ENCODE measurements around the gene CD274. TPM values are rescaled to one million over a fixed set of nuclear protein-coding genes. Genes with fewer than 3 reads are reported as not detected.

The CD274 gene
- total and polyA plus RNA-seq, 2 of the 8 experiments (the other 6 are each of a cell fraction or from before 2014, with no cell fraction given), result 0.08 to 0.15 TPM

- no peak overlapping the region for H3K4me3 ChIP-seq (ENCODE audit: extremely low read depth in 1 of 4, insufficient read depth in 2 of 4, low read depth in 3 of 4, low read length in 4 of 4)
- H3K4me1 ChIP-seq (replicated peaks in 1 of 4; ENCODE audit: control insufficient read depth in 3 of 4, insufficient read depth in 4 of 4, low read length in 3 of 4), result peaks cover 0 to 3% (median 1%) of the 10 kb centered on the region in 4 experiments; a peak in 3 of 7 replicates
- no peak overlapping the region for H2BK12ac ChIP-seq (ENCODE audit: low read depth, low read length)
- H4K20me1 ChIP-seq (replicated peaks in 1 of 2; ENCODE audit: control insufficient read depth in 1 of 2, insufficient read depth in 2 of 2, low read length in 2 of 2), result no peaks in the 10 kb centered on the region
- WGBS, 2 experiments (ENCODE audit: extremely low coverage in 1 of 2, insufficient coverage in 1 of 2, insufficient read length in 1 of 2, insufficient replicate concordance in 2 of 2, low coverage in 1 of 2, low lambda C conversion rate in 2 of 2, missing lambda C conversion rate in 1 of 2), result 91% methylated on average over 20 of the region's 20 CpGs; no CpG with 5 or more reads in 1 of the 2 experiments
- no peak overlapping the region for H2BK5ac ChIP-seq (ENCODE audit: low read depth, low read length)
- CTCF ChIA-PET (ENCODE audit: partially characterized antibody), result interaction anchor here (1.3 to 1.8 kb wide), 2 partner anchors 11 to 232 kb away, joined by 3 to 8 read pairs; no protein-coding TSS in a partner anchor
- H2BK120ac ChIP-seq (replicated peaks; ENCODE audit: low read depth, low read length), result no peak overlapping the region
- no peak overlapping the region for H4K5ac ChIP-seq (ENCODE audit: insufficient read length, low read depth, low read length)
- H3K9ac ChIP-seq (replicated peaks in 1 of 4; ENCODE audit: extremely low read depth in 1 of 4, low read depth in 3 of 4, low read length in 3 of 4), result no peak overlapping the region
- no peak for DNase-seq (ENCODE audit: low read depth in 1 of 2, low spot score in 2 of 2)
- no peaks in the 10 kb centered on the region for H3K9me3 ChIP-seq (ENCODE audit: insufficient read depth in 2 of 2, low read depth in 1 of 2, low read length in 1 of 2)
- POLR2A ChIA-PET (ENCODE audit: partially characterized antibody), result no interaction called here
- H3K79me1 ChIP-seq (ENCODE audit: low read depth, low read length), result no peaks in the 10 kb centered on the region
- no peak overlapping the region for H3K56ac ChIP-seq (replicated peaks; ENCODE audit: insufficient read length, low read depth, low read length)
- H2BK20ac ChIP-seq (ENCODE audit: low read length), result no peak overlapping the region
- H3K4ac ChIP-seq (replicated peaks; ENCODE audit: insufficient read length, low read depth, low read length), result no peak overlapping the region
- no peak overlapping the region for H3K23ac ChIP-seq (ENCODE audit: insufficient read length)
- H4K91ac ChIP-seq (replicated peaks; ENCODE audit: insufficient read length, low read length), result no peak overlapping the region
- no peaks in the 10 kb centered on the region for H3K79me2 ChIP-seq (ENCODE audit: control insufficient read depth in 1 of 2, insufficient read depth in 2 of 2, low read length in 2 of 2)
- no peak overlapping the region for H2AFZ ChIP-seq (ENCODE audit: low read length)
- no peak overlapping the region for H2BK15ac ChIP-seq (ENCODE audit: low read length)
- no peak for FAIRE-seq
- no peak overlapping the region; the same call in 1 of the 2 replicates for H4K8ac ChIP-seq (ENCODE audit: extremely low read depth, insufficient read depth, low read length)
- H3K14ac ChIP-seq (ENCODE audit: insufficient read length), result no peak overlapping the region
- TF ChIP-seq RBBP5 (IDR thresholded peaks at IDR 0.05; ENCODE audit: borderline replicate concordance, low read depth, low read length) (no peak), RAD21 (IDR thresholded peaks at IDR 0.05 in 1 of 2, conservative IDR thresholded peaks at IDR 0.05 in 1 of 2; ENCODE audit: low read depth in 2 of 2, low read length in 2 of 2) (no peak), FOSL1 (IDR thresholded peaks at IDR 0.05; ENCODE audit: insufficient read depth, low read depth, low read length) (no peak), JUN (IDR thresholded peaks at IDR 0.05; ENCODE audit: low read depth, low read length) (no peak), TAF7 (optimal IDR thresholded peaks at IDR 0.05; ENCODE audit: borderline replicate concordance, low read depth, low read length) (no peak), MAX (IDR thresholded peaks at IDR 0.05) (no peak)
- no peaks in the 10 kb centered on the region; a peak in 1 of 8 replicates for H3K36me3 ChIP-seq (ENCODE audit: control insufficient read depth in 2 of 4, insufficient read depth in 4 of 4, low read length in 3 of 4)
- no peak overlapping the region for H3K27ac ChIP-seq (ENCODE audit: low read depth, low read length)
- no peak overlapping the region for H3K18ac ChIP-seq (ENCODE audit: extremely low read depth, low read length)
- H3K23me2 ChIP-seq (ENCODE audit: low read depth, low read length), result no peaks in the 10 kb centered on the region
- no peak overlapping the region for H3K4me2 ChIP-seq (ENCODE audit: insufficient read depth in 1 of 2, low read depth in 2 of 2, low read length in 2 of 2)
- no peak overlapping the region for H2AK5ac ChIP-seq (ENCODE audit: low read depth, low read length)
- H3K27me3 ChIP-seq (replicated peaks in 1 of 4; ENCODE audit: control insufficient read depth in 3 of 4, extremely low read depth in 1 of 4, insufficient read depth in 3 of 4, low read length in 3 of 4), result peaks cover 0 to 1% (median 0%) of the 10 kb centered on the region in 4 experiments; a peak in 1 of 7 replicates
Observed at GRCh38 chr9:5418481-5418880, 31.9 kb upstream of the CD274 start.
